GM21529 (cell line): Measurements from ENCODE around the gene PADI6.

Source experiments
- ATAC-seq: cut with Tn5 transposase; IDR thresholded peaks from one replicate; pipeline ENCODE4 v1.9.1; 2021; ENCODE audit not compliant: unreplicated experiment

The PADI6 gene

DNA sequence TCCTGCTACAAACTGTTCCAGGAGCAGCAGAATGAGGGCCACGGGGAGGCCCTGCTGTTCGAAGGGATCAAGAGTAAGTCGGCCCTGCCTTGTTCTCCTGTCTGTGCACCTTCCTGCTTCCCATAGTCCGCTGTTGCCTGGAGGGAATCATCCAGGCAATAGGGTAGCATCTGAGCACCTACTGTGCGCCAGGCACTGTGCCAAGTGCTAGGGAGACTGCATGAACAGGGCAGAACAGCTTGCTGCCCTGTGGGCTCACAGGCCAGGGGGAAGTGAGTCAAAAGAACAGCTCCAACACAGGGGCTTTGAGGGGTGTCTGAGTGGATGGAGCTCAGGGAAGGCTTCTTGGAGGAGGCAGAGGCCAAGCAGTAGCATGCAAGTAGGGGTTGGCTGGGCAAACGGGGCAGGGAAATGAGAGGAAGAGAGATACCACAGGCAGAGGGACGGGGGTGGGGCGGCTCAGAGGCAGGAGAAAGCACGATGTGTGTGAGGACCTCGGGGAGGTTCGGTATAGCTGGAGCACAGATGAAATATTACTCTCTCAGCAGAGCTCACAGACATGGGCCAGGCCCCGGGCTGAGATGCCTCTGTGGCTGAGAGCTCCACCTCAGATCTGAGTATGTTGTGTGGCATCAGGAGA is 15.5 kb upstream of the PADI6 start:
- ATAC-seq: no peak

- ATAC-seq: no peak
Measured at GRCh38 chr1:17358557-17358956, 13.4 kb upstream of the PADI6 start.

DNA sequence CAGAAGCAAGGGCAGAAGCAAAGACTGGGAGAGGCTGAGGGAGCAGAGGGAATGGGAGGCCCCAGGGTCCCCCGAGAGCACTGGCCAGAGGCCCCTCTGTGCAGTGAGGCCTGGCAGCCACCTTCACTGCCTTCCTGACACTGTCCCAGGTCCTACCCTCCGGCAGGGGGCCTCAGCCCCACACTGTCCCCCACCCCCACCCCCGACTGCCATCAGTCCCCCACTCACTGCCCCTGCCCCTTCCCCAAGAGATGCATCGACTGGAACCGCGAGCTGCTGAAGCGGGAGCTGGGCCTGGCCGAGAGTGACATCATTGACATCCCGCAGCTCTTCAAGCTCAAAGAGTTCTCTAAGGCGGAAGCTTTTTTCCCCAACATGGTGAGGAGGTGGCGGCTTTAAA is 13.0 kb upstream of the PADI6 start:
- ATAC-seq: no peak

DNA sequence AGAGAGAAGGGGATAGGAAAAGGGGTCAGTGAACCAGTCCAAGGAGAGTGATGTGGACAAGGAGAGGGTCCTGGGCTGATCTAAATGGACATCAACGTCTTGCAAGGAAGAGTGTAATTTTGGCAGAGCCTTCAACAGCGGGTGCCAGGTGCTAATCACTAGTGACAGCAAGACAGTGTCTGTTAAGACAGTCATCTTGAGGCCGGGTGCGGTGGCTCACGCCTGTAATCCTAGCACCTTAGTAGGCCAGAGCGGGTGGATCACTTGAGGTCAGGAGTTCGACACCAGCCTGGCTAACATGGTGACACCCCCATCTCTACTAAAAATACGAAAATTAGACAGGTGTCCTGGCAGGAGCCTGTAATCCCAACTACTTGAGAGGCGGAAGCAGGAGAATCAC is 12.2 kb upstream of the PADI6 start:
- no peak for ATAC-seq

DNA sequence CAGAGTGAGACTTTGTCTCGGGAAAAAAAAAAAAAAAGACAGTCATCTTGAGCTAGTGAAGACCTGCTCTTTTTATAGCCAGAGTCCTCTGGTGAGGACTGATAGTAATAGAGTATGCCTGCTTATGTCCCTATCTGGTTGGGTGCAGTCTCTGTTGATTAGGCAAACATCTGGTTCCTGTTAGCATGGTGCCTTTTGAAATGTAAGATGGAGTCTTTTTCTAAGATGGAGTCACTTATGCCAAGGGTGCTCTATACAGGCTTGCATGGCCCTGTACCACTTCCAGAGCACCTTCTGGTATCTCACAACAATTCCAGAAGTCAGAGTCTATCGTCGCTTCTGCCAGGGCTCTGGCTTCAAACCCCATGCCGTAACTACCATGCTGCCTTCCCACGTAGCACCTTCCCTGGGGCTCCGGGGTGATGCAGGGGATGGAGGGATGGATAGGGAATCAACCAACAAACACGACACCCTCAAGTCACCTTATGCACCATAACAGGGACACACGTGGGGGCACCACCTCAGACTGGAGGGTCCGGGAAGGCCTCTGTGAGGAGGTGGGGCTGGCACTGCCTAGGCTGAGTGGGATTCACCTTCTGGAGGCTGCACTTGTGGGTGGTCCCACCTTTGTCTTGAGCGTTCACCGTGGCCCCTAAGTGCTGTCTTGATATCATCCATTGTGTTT is 11.6 kb upstream of the PADI6 start:
- no peak for ATAC-seq

DNA sequence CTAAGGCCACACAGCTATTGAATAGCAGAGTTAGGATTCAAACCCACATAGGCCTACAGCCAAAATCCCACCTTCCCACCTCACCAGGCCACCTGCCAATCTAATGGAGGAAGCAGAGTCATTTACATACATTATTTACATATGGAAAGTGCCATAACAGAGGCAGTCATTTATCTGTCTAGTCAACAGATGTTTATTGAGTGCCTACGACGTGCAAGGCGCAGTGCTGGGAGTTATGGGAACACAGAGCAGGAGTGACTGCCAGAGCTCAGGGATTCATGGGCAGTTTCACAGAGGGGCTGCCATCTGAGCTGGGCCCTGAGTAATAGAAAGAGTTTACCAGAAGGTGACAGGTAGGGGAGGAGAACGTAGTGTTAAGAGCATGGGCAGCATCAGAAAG is 10.3 kb upstream of the PADI6 start:
- no peak for ATAC-seq

GRCh38 chr1:17363351-17363750 is 8.6 kb upstream of the PADI6 start:
- no peak for ATAC-seq

DNA sequence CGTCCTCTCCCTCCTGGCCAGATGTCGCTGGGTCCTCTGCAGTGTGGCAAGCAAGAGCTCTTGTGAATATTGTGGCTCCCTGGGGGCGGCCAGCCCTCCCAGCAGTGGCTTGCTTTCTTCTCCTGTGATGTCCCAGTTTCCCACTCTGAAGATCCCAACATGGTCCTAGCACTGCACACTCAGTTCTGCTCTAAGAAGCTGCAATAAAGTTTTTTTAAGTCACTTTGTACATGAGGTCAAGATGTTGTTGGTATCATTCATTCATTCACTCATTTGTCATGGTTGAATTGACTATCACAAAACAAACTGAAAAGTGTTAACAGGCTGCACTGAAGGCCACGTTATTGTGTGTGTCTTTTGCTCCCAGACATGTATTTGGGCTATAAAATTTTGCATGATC is 8.2 kb upstream of the PADI6 start:
- no peak for ATAC-seq

- ATAC-seq: no peak
Measured at GRCh38 chr1:17365293-17365692, 6.7 kb upstream of the PADI6 start.

GRCh38 chr1:17369466-17369865 is 2.5 kb upstream of the PADI6 start:
- ATAC-seq: no peak

GRCh38 chr1:17370618-17371017 is 1.4 kb upstream of the PADI6 start:
- ATAC-seq: no peak

GRCh38 chr1:17372955-17373354 is 959 bp downstream of the PADI6 start:
- ATAC-seq: no peak

GRCh38 chr1:17375651-17376050 is 3.7 kb downstream of the PADI6 start:
- no peak for ATAC-seq

DNA sequence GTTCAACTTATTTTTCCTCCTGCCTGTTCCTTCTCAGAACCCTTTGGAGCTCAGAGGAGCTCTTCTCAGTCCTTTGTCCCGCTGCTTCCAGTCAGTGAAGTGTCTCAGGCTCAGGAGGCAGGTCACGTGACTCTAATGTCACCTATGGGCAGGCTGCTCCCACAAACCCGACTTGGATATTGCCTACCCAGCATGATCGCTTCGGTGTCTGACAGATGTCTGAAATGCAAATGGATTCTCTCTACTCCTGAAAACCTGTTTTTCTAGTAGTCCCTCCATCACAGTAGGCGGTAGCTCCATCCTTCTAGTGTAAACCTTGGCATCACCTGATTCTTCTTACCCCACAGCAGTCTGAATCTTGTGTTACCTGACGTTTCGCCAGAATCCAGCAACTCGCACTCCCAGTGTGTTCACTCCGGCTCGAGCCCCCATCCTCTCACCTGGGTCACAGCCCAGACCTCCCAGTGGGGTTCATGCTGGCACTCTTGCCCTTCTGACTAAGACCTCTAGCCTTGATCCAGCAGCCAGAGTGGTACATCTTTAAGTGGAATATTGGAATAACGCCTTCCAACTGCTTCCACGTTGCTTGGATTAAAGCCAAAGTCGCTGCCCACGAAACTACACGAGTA is 5.4 kb downstream of the PADI6 start:
- no peak for ATAC-seq

- ATAC-seq: no peak
Measured at GRCh38 chr1:17381161-17381560, 9.2 kb downstream of the PADI6 start.

- no peak for ATAC-seq
Measured at GRCh38 chr1:17392199-17392740, 20.3 kb downstream of the PADI6 start.

DNA sequence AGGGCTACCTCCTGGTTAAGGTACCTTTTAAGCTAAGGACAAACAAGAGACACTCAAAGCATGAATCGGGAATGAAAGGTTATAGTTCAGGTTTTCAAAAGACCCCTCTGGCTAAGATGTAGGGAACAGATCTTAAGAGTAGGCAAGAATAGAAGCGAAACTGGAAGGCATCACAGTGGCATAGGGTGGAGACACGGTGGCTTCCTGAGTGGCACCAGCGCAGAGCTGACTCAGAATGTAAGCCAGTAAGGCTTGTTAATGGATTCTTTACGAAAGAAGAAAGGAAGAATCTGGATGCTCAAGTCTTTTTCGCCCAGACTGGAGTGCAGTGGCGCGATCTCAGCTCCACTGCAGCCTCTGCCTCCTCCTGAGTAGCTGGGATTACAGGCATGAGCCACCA is 21.2 kb downstream of the PADI6 start:
- no peak for ATAC-seq

DNA sequence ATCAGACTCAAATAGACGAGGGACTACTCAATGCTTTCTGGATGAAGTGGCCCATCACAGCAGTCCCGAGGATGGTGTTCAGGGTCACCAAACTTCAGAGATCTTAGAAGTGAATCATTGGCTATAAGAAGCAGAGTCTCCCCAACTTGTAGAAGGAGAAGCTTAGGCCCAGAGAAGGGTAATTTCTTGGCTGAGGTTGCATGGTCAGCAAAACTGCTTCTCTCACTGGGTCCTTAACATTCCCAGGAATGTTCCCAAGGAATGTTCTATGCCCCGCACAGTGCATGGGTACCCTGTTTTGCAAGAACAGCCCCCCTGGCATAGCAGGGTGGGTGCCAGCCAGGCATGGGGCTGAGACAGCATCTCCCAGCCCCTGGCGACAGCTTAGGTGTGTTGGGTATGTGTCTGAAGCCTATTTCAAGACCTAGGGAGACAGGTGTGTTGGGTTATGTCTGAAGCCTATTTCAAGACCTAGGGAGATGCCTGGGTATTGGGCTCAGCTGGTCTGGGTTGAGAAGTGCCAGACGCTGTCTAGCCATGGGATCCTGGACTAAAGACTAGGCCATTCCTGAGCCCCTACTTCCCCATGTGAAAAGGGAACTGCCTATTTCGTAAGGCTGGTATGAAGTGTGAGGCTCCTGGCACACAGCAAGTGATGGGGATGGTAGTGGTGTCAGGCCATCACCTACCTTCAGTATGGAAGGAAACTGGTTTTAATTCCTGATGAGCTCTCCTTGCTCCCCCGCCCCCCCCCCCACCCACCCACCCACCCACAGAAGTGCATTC is 26.1 kb downstream of the PADI6 start:
- no peak for ATAC-seq

DNA sequence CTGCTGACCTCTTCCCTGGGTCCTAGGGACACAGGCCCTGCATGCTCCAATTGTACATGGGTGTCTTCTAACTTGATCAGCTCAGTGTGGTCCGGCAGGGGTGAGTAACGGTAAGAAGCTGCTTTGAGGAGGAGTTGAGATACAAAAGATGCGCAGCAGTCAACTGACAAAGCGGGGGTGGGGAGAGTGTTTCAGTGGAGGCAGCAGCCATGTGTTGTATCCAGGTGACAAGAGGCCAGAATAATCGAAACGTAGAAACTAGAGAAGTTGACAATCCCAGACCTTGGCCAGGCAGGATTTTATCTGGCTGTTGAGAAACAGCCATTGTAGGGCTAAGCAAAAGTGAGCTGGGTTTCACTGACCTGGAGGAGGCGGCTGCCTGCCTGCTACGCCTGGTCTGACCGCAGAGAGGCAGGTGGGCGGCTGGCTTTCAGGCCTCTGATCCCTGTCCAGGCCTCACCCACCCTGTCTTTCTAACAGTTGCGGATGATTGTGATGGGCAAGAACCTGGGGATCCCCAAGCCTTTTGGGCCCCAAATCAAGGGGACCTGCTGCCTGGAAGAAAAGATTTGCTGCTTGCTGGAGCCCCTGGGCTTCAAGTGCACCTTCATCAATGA is 28.8 kb downstream of the PADI6 start:
- no peak for ATAC-seq

DNA sequence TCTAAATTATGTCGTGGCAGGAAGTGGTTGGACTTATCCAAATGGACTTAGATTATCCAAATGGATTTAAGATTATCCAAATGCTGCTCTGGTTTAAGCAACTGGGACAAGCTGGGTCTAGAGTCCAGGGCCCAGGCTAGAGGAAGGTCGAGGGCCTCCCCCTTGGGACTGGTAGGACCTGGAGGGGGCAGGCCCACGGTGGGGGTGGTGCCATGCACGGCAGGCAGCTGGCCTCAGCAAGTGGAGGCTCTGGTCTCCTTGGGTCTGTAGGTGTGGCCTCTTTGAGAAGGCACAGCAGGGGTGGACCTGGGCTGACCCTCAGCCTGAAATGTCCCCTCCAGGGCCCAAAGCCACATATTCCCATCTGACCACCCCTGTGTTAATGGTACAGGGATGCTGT is 29.8 kb downstream of the PADI6 start:
- no peak for ATAC-seq

DNA sequence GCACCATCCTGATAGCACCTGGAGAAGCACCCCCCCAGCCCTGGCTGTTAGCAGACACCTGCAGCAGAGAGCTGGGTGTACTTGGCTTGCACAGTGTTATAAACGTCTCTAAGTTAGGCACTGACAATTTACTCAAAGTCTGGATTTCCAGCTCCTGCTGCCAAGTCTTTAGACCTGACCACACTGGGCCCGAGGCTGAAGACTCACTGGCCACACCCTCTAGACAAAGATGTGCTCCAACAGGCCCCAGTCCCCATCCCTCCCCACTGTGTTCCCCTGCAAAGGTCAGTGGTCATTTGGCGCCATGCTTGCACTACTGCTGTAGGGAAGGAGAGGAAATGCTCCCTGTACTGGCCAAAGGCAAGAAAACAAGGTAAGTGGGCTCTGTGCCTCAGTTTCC is 31.1 kb downstream of the PADI6 start:
- ATAC-seq: no peak
